LNCAP (cell line): Measurements from ENCODE around the gene F3.

Experiments
- TF ChIP-seq, protein P1 (sequence below): fragments of 450-650 bp; IDR thresholded peaks from 2 replicates; pipeline ENCODE4 v1.5.1; 2017; ENCODE audit warnings: mild to moderate bottlenecking

Gene F3

DNA sequence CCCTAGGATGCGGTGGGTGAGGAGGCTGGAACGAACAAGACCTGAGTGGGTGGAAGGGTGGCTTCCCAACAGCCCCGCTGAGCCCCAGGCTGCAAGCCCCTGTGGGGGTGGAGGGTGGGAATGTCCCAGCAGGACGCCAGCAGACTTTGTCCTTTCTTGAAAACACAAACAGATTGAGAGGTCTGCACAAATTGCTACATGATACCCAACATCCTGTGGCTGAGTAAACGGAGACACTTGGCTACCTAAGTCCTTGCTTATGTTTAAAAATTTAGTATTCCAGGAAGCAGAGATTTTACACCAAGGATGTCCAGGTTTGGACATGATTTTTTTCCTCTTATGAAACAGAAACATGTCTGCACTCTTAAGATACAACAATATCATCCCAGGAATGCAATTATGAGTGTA lies 11.8 kb upstream of the F3 start:
- TF ChIP-seq, protein P1, sequence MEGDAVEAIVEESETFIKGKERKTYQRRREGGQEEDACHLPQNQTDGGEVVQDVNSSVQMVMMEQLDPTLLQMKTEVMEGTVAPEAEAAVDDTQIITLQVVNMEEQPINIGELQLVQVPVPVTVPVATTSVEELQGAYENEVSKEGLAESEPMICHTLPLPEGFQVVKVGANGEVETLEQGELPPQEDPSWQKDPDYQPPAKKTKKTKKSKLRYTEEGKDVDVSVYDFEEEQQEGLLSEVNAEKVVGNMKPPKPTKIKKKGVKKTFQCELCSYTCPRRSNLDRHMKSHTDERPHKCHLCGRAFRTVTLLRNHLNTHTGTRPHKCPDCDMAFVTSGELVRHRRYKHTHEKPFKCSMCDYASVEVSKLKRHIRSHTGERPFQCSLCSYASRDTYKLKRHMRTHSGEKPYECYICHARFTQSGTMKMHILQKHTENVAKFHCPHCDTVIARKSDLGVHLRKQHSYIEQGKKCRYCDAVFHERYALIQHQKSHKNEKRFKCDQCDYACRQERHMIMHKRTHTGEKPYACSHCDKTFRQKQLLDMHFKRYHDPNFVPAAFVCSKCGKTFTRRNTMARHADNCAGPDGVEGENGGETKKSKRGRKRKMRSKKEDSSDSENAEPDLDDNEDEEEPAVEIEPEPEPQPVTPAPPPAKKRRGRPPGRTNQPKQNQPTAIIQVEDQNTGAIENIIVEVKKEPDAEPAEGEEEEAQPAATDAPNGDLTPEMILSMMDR, result no peak

DNA sequence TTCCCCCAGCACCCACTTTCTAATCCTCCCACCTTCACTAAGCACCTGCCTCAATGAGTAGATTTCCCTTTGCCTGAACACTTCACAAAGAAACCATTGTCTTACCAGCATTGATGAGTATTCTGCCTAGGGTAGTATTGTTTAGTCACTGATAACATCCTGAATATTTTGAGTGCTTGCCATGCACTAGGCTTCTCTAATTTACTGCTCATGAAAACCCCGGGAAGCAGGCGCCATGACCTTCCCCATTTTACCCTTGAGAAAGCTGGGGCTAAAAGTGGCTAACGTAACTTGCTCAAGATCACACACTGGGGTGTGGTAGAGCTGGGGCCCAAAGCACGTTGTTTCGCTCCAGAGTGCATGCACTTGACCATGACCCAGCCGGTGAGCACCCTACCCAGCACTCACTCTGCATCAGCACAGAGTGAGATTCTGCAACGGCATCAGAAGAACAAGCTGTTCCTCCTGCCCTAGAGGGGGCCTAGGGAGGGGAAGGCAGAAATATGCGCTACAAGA lies 10.6 kb upstream of the F3 start:
- TF ChIP-seq, protein P1, result no peak

DNA sequence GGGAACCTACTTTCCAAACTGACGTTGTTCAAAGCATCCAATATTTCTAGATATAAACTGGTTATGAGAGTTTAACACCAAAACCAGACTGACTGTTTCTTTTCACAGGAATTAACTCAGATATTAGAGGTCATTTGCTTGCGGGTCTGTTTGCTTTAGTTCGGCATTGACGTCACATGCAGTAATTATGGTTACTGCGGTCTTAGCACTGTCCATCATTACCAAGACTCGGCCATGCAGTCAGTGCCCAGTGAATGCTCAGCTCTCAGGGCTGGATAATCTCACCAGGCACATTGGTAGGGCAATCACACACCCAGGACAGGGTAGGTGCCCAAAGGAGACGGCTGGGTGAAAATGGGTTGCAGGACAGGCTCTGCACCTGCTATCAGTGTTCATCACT lies 9.9 kb upstream of the F3 start:
- TF ChIP-seq, protein P1, result no peak

DNA sequence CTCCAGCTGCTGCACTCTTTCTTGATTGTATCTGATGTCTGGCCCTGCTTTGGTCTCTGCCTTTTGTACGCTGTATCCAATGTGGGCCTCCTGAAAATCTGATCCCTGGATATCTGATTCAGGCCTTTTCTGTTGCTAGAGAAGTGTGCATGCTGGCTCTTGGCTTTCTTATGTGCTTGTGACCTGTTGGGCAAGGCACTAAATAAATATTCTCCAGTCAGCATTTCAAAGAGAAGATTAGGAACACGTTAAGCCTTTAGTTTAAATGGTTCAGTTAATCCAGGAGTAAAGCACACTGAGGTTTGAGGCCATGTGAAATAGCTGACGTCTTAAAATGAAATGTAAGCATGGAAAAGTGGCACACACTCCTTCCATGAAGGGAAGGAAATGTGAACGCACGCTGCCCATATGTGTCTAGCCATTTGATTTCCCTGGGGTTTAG lies 9.3 kb upstream of the F3 start:
- TF ChIP-seq, protein P1, result no peak

DNA sequence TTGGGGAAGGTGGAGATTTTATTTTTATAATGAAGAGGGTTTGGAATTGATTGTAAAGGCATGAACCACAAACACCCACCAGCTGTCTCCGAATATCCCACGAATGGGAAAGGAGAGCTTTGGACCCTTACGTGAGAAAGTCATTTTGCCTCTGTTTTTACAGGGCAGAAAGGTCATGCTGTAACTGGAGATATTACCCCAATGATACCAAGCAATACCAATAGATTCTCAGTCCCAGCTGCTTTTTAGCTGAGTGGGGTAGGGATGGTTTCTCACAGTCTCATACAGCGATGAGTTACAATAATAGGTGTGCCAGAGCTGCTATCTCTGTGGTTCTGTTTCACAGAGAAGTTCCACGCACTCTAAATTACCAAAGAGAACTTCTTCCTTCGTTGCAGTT lies 8.8 kb upstream of the F3 start:
- TF ChIP-seq, protein P1, result no peak

DNA sequence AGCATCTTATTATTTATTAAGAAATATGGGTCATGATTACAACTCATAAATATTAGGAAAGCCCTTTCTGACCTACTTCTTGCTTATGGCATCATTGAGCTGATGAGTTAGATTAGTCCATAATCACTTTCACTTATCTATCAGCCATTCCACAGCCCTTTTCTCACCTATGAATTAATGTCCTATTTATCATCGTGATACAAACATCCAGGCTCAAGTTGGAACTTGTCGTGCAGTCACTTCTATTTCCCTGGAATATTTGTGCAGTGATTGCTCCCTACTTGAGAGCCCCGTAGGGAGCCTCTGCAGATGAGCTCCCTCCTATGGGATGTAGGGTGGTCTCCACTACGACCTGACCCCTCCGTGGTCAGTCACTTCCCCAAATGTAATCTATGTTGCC lies 8.1 kb upstream of the F3 start:
- TF ChIP-seq, protein P1, result no peak

DNA sequence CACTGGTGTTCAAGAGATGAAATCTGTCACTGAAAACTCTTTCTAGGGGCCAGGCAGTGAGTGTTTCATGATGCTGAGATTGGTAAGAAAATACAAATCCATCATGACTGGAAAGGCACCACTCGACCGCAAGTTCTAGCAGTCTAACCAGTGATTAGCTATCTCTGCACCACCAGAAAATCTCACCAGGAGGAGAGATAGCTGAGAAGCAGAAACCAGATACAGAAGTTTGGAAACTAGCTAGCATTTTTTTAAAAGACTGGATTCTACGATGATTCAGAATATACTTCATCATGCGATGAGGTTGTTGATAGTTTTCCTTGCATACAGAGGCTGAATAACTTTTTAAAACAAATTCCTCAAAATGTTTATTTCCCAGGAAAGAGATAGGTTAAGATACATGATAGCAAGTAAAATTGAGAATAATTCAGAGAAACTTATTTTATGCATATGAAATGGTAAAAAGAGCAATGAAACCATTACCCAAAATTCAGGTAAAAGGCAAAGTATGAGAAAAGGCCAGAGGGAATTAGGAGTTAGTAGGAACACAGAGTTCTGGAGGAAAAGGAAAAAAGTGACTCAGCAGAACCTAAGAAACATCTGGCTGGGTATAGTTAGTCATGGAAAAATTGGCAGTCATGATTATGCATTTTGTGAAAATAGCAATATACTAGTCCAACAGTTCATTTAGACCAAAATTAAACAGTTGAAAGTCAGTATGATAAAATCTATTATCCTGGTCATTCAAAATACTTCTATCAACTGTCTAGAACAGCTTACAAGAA lies 3.3 kb upstream of the F3 start:
- TF ChIP-seq, protein P1, result no peak
